Erythroblast (primary cell): ENCODE results near the gene PRIM2.
"Not testable (repeated sequence)": the region's sequence is repeated elsewhere in the genome, so short reads cannot be mapped to it uniquely, and the experiment has no call there.

Source experiments
- GATA1 ChIP-seq: IDR thresholded peaks from 2 replicates; pipeline ENCODE4 v1.6.1; 2011; ENCODE audit warnings: low read depth, mild to moderate bottlenecking, control low read depth, low read length, moderate library complexity
- POLR2A ChIP-seq: IDR thresholded peaks from 2 replicates; pipeline ENCODE4 v1.6.1; 2011; ENCODE audit warnings: mild to moderate bottlenecking, low read length

- not testable (repeated sequence) for TF ChIP-seq POLR2A, GATA1
Measured at GRCh38 chr6:57696382-57696781, 379.0 kb downstream of the PRIM2 start.
